Heart right ventricle (tissue), 16 donors: Measurements from ENCODE around the gene GFY. TPM values are rescaled to one million over a fixed set of nuclear protein-coding genes. Genes with fewer than 3 reads are reported as not detected.

ENCODE experiments used
- ATAC-seq, 8 donors: fragments of 200-7000 bp; cut with Tn5 transposase; one replicate each; pipeline ENCODE4 v1.9.1; 2020; ENCODE audit warnings: mild to moderate bottlenecking in 8 of 8, moderate library complexity in 8 of 8, moderate number of reproducible peaks in 1 of 8
- DNase-seq, 2 donors: peaks; one replicate each; pipeline ENCODE4 v3.0.0-alpha.2; 2020
- H3K27ac ChIP-seq, 10 donors: fragments of 200-600 bp; sonication (generic) in 2 of 10; one replicate each; pipeline versions ENCODE4 v1.5.0 to v1.8.0; 2020 to 2022; ENCODE audit warnings: mild to moderate bottlenecking in 3 of 10
- H3K27me3 ChIP-seq, 7 donors: fragments of 200-600 bp; one replicate each; pipeline ENCODE4 v1.8.0; 2021 to 2022; ENCODE audit warnings: mild to moderate bottlenecking in 2 of 7
- H3K36me3 ChIP-seq, 9 donors: fragments of 200-600 bp; sonication (generic) in 1 of 9; one replicate each; pipeline versions ENCODE4 v1.5.0 to v1.8.0; 2020 to 2022; ENCODE audit warnings: mild to moderate bottlenecking in 2 of 9
- H3K4me1 ChIP-seq, 9 donors: fragments of 200-600 bp; sonication (generic) in 1 of 9; one replicate each; pipeline versions ENCODE4 v1.5.0 to v1.8.0; 2020 to 2022; ENCODE audit warnings: mild to moderate bottlenecking in 4 of 9
- H3K4me3 ChIP-seq, 10 donors: fragments of 200-600 bp; sonication (generic) in 2 of 10; one replicate each; pipeline versions ENCODE4 v1.5.0 to v1.8.0; 2020 to 2022; ENCODE audit warnings: mild to moderate bottlenecking in 7 of 10, moderate library complexity in 2 of 10
- H3K9me3 ChIP-seq, 11 donors: fragments of 200-600 bp in 10 of 11; sonication (generic) in 2 of 11; one replicate each; pipeline versions ENCODE4 v1.5.0 to v1.8.0; 2013 to 2022; ENCODE audit warnings: mild to moderate bottlenecking in 2 of 11, control low read depth in 1 of 11, moderate library complexity in 1 of 11
- WGBS, 2 donors: extraction: QIAGEN DNeasy Blood & Tissue Kit; methylation state at CpG; one replicate each; pipeline ENCODE4 v1.1.7; 2013; ENCODE audit warnings: inconsistent platforms in 1 of 2; 5-methylcytosine and 5-hydroxymethylcytosine counted together
- intact Hi-C, 10 donors: fragments of 100-400 bp; cut with DNase I; formaldehyde crosslinking; loops; one replicate each; pipeline versions ENCODE4 v1.11.1 to v1.14.2; 2022
- polyA plus RNA-seq, 2 donors: library from polyadenylated mRNA; stranded (reverse); fragments of 200-250 nt; gene quantifications; one replicate each; pipeline ENCODE4 v1.2.3, GENCODE V29; 2013
- total RNA-seq, 10 donors: library from RNA; stranded (reverse); fragmentation: NEBNext Ultra II Directional in 3 of 10; extraction: Animal tissue kit (Norgen Biotek cat#: 25700) in 3 of 10; gene quantifications; one replicate each; pipeline versions ENCODE4 v1.2.1 to v1.2.4, GENCODE V29; 2021 to 2023
- TF ChIP-seq, protein P1 (sequence below), 9 donors: fragments of 200-600 bp; sonication (generic) in 2 of 9; IDR thresholded peaks; one replicate each; pipeline versions ENCODE4 v1.5.0 to v1.8.0; 2021 to 2022; ENCODE audit warnings: antibody characterized with exemption in 9 of 9, mild to moderate bottlenecking in 5 of 9, moderate library complexity in 1 of 9
- donor health status: Arrhythmogenic right ventricular cardiomyopathy.
- donor health status: ischemic (EF 13 %, LVEDD 7.1; RV severe dilation, severe dysfunction).
- donor health status: healthy with polysubstance abuse.
- donor health status: DM: no; HTN: yes; CAD: no.
- donor health status: DM: no; HTN: no; CAD: no.
- donor health status: ischemic (EF 25% LVEDD 6.9; RV normal size, moderate dysfunction).
- donor health status: ischemic (EF 25% LVEDD 5.7; RV mildly dilated, moderate dysfunction).
- donor health status: healthy.
- donor health status: DM: yes; HTN: yes; CAD: no.
- donor health status: Ischemic cardiomyopathy.
- donor health status: ischemic (EF 35%, LVEDD 5.7; RV mildly dilated, moderate dysfunction).
- donor health status: nonischemic (EF 11% LVEDD 7.7; RV severe dilation, severe dysfunction).
- donor health status: DM: yes; HTN: yes; CAD: no.
- donor health status: PGD.
- donor health status: ischemic (EF 29% LVEDD 5.4; RV normal size, mild dysfunction).
- donor health status: nonischemic (EF 23%, LVEDD 6.1; RV moderate dilation, normal function).

GFY gene
- total and polyA plus RNA-seq, 12 donors = 0.13 TPM; not detected in 11

DNA sequence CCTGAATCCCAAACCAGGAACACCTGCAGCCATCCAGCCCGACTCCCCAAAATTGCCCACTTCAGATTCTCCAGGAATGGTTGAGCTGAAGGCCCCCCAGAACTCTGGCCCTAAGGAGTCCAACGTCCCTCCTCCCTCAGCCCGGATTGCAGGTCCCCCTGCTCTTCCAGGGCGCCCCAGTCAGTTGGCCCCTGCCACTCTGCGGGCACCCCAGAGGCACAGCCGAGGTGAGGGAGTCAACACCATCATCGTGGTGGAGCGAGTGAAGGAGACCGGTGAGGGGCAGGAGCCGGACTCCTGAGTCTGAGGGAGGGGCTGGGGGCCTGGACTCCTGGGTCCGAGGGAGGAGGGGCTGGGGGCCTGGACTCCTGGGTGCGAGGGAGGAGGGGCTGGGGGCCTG, 2.2 kb downstream of the GFY start:
- Histone ChIP-seq H3K4me1 (peaks cover 7 to 31% (median 26%) of the 10 kb centered on the region in 9 donors), H3K27ac (no peak overlapping the region), H3K4me3 (no peak overlapping the region), H3K36me3 (no peaks in the 10 kb centered on the region), H3K27me3 (peaks cover 12 to 100% (median 98%) of the 10 kb centered on the region in 7 donors), H3K9me3 (no peaks in the 10 kb centered on the region)
- intact Hi-C loops = no loop called here
- no peak for ATAC-seq
- TF ChIP-seq, protein P1, sequence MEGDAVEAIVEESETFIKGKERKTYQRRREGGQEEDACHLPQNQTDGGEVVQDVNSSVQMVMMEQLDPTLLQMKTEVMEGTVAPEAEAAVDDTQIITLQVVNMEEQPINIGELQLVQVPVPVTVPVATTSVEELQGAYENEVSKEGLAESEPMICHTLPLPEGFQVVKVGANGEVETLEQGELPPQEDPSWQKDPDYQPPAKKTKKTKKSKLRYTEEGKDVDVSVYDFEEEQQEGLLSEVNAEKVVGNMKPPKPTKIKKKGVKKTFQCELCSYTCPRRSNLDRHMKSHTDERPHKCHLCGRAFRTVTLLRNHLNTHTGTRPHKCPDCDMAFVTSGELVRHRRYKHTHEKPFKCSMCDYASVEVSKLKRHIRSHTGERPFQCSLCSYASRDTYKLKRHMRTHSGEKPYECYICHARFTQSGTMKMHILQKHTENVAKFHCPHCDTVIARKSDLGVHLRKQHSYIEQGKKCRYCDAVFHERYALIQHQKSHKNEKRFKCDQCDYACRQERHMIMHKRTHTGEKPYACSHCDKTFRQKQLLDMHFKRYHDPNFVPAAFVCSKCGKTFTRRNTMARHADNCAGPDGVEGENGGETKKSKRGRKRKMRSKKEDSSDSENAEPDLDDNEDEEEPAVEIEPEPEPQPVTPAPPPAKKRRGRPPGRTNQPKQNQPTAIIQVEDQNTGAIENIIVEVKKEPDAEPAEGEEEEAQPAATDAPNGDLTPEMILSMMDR (IDR thresholded peaks at IDR 0.05) = no peak
- DNase-seq = no peak
- 57 to 59% methylated on average over 12 of the region's 12 CpGs for WGBS, 2 donors

DNA sequence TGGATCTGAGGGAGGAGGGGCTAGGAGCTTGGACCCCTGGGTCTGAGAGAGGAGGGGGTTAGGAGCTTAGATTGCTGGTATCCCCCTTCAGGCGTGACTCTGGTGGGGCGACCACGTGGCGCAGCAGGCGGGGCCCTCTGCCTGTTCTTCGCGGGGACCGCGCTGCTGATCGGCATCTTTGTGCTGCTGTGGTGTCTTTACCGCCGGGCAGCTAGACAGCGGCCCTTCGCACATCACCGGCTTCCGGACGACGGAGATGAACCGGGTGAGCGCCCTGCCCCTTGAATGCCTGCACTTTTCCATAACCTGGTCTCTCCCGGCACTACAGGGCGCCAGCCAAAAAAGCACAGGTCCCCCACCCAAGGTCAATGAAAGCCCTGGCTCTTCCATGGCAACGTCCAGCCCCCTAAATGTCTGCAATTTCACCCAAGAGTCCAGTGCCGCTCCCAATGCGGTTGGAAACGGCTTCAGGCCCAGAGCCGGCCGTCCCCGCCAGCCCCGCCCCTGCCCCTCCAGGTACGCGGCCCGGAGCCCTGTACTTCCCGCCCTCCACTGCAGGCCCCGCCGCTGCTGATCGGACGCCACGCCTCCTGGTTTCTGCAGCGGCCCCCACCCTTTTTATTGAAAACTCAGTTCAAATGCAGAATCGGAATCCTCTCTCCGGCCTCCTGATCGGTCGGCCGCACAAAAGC, 2.8 kb downstream of the GFY start:
- TF ChIP-seq, protein P1 (IDR thresholded peaks at IDR 0.05) = no peak
- ATAC-seq (no peak), DNase-seq (no peak)
- peaks cover 7 to 24% (median 19%) of the 10 kb centered on the region in 9 donors for H3K4me1 ChIP-seq
- intact Hi-C loops = no loop called here
- H3K36me3 ChIP-seq = no peaks in the 10 kb centered on the region
- 1 to 2% methylated on average over 45 of the region's 45 CpGs for WGBS, 2 donors
- H3K27me3 ChIP-seq = peaks cover 19 to 100% (median 98%) of the 10 kb centered on the region in 7 donors
- no peak overlapping the region for H3K4me3 ChIP-seq
- H3K27ac ChIP-seq = no peak overlapping the region
- H3K9me3 ChIP-seq = no peaks in the 10 kb centered on the region

DNA sequence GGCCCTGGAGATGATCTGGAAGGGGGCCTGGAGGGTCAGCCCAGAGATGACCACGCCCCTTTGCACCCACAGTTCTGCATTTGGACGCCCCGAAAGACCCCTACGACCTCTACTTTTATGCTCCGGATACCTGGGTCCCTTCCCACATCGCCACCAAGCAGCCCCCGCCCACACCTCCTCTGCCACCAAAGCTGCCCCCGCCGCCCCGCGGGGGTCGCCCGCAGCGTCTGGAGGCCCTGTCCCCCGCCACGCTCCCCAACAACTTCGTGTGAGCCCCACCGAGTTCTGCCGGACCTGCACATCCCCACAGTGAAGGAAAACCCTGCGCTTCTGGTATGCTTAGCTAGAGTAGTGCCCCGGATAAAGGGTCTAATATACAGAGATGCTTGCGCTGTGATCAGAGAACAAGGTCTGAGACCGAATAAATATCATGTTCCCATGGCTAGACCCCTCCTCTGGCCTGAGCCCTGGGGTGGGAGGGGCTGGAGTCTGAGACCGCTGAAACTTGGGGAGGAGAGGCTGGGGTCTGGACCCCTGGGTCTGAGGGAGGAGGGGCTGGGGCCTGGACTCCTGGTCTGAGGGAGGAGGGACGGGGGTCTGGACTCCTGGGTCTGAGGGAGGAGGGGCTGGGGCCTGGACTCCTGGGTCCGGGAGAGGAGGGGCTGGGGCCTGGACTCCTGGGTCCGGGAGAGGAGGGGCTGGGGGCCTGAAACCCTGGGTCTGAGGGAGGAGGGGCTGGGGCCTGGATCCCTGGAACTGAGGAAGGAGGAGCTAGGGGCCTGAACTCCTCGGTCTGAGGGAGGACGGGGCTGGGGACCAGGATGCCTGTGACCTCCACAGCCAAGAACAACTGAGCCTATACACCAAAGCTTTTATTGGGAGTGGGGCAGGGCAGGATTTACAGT, 3.6 kb downstream of the GFY start:
- Histone ChIP-seq H3K4me3 (no peak overlapping the region), H3K4me1 (peaks cover under 1 to 16% (median 11%) of the 10 kb centered on the region in 9 donors), H3K27me3 (peaks cover 20 to 100% (median 98%) of the 10 kb centered on the region in 7 donors), H3K27ac (no peak overlapping the region), H3K36me3 (no peaks in the 10 kb centered on the region), H3K9me3 (no peaks in the 10 kb centered on the region)
- DNase-seq (no peak), ATAC-seq (no peak)
- WGBS, 2 donors = 8 to 12% methylated on average over 27 to 29 of the region's 29 CpGs
- TF ChIP-seq, protein P1 (IDR thresholded peaks at IDR 0.05) = no peak
- intact Hi-C loops = no loop called here

GRCh38 chr19:49430172-49430677, 5.0 kb downstream of the GFY start:
- no peak for DNase-seq
- Histone ChIP-seq H3K9me3 (no peaks in the 10 kb centered on the region), H3K4me3 (no peak overlapping the region), H3K4me1 (peaks cover 0 to 16% (median 9%) of the 10 kb centered on the region in 9 donors), H3K27ac (no peak overlapping the region), H3K36me3 (no peaks in the 10 kb centered on the region), H3K27me3 (peaks cover 20 to 100% (median 99%) of the 10 kb centered on the region in 7 donors)
- intact Hi-C loops = no loop called here
- ATAC-seq = no peak
- TF ChIP-seq, protein P1 (IDR thresholded peaks at IDR 0.05) = no peak
- WGBS, 2 donors = 74 to 77% methylated on average over 9 of the region's 9 CpGs
